Hindlimb muscle (tissue), 1 donor: ENCODE measurements around the gene DOK6. TPM values are rescaled to one million over a fixed set of nuclear protein-coding genes. Genes with fewer than 3 reads are reported as not detected.

ENCODE experiments used
- DNase-seq: peaks from one replicate; pipeline ENCODE4 v3.0.0-alpha.2; 2013
- polyA plus RNA-seq: library from polyadenylated mRNA; unstranded; fragments of 120-200 nt; gene quantifications from one replicate; pipeline ENCODE4 v1.2.1, GENCODE V29; 2013; ENCODE audit not compliant: insufficient read length

DOK6 gene
- polyA plus RNA-seq, 1 donor: 2.9 TPM

- DNase-seq: no peak
Observed at GRCh38 chr18:69444221-69444620, 43.5 kb downstream of the DOK6 start.

- DNase-seq: no peak
Observed at GRCh38 chr18:69447886-69448285, 47.2 kb downstream of the DOK6 start.

GRCh38 chr18:69455125-69455524 lies 54.4 kb downstream of the DOK6 start:
- no peak for DNase-seq

- no peak for DNase-seq
Observed at GRCh38 chr18:69469444-69469919, 68.8 kb downstream of the DOK6 start.

GRCh38 chr18:69480460-69480859 lies 79.8 kb downstream of the DOK6 start:
- no peak for DNase-seq

- DNase-seq: no peak
Observed at GRCh38 chr18:69483574-69483973, 82.9 kb downstream of the DOK6 start.

- DNase-seq: no peak
Observed at GRCh38 chr18:69484699-69485396, 84.2 kb downstream of the DOK6 start.

GRCh38 chr18:69487488-69488394 lies 87.1 kb downstream of the DOK6 start:
- no peak for DNase-seq

- no peak for DNase-seq
Observed at GRCh38 chr18:69490072-69490471, 89.4 kb downstream of the DOK6 start.

GRCh38 chr18:69490813-69491212 lies 90.1 kb downstream of the DOK6 start:
- DNase-seq: no peak

GRCh38 chr18:69491576-69491975 lies 90.9 kb downstream of the DOK6 start:
- DNase-seq: no peak

- no peak for DNase-seq
Observed at GRCh38 chr18:69492861-69493260, 92.2 kb downstream of the DOK6 start.

GRCh38 chr18:69494841-69495240 lies 94.2 kb downstream of the DOK6 start:
- no peak for DNase-seq

- DNase-seq: no peak
Observed at GRCh38 chr18:69495338-69495737, 94.7 kb downstream of the DOK6 start.

- DNase-seq: no peak
Observed at GRCh38 chr18:69495841-69496533, 95.3 kb downstream of the DOK6 start.

GRCh38 chr18:69518989-69519388 lies 118.3 kb downstream of the DOK6 start:
- no peak for DNase-seq

- DNase-seq: no peak
Observed at GRCh38 chr18:69523582-69523981, 122.9 kb downstream of the DOK6 start.

- no peak for DNase-seq
Observed at GRCh38 chr18:69528435-69528834, 127.7 kb downstream of the DOK6 start.

GRCh38 chr18:69529151-69529550 lies 128.5 kb downstream of the DOK6 start:
- no peak for DNase-seq

GRCh38 chr18:69531973-69532372 lies 131.3 kb downstream of the DOK6 start:
- DNase-seq: no peak

- no peak for DNase-seq
Observed at GRCh38 chr18:69537183-69537582, 136.5 kb downstream of the DOK6 start.

- no peak for DNase-seq
Observed at GRCh38 chr18:69538849-69539248, 138.2 kb downstream of the DOK6 start.

- no peak for DNase-seq
Observed at GRCh38 chr18:69539404-69539803, 138.7 kb downstream of the DOK6 start.
